GM21619 (cell line): ENCODE data around the gene PNMA8C.
"Not testable (repeated sequence)": the region's sequence is repeated elsewhere in the genome, so short reads cannot be mapped to it uniquely, and the experiment has no call there.

Experiments
- ATAC-seq: cut with Tn5 transposase; IDR thresholded peaks from one replicate; pipeline ENCODE4 v1.9.1; 2021; ENCODE audit not compliant: unreplicated experiment

Gene PNMA8C

GRCh38 chr19:46390866-46391265 lies 37.9 kb downstream of the PNMA8C start:
- no peak for ATAC-seq

- no peak for ATAC-seq
Measured at GRCh38 chr19:46390121-46390858, 38.4 kb downstream of the PNMA8C start.

- no peak for ATAC-seq
Measured at GRCh38 chr19:46388311-46389095, 40.2 kb downstream of the PNMA8C start.

GRCh38 chr19:46387713-46388130 lies 41.0 kb downstream of the PNMA8C start:
- ATAC-seq = no peak

GRCh38 chr19:46386996-46387712 lies 41.6 kb downstream of the PNMA8C start:
- ATAC-seq = no peak

- ATAC-seq = no peak
Measured at GRCh38 chr19:46386151-46386550, 42.6 kb downstream of the PNMA8C start.

GRCh38 chr19:46385636-46386035 lies 43.1 kb downstream of the PNMA8C start:
- ATAC-seq = no peak

- no peak for ATAC-seq
Measured at GRCh38 chr19:46384396-46384795, 44.3 kb downstream of the PNMA8C start.

GRCh38 chr19:46383846-46384245 lies 44.9 kb downstream of the PNMA8C start:
- ATAC-seq = no peak

- ATAC-seq = no peak
Measured at GRCh38 chr19:46383171-46383815, 45.4 kb downstream of the PNMA8C start.

- ATAC-seq = no peak
Measured at GRCh38 chr19:46381756-46382345, 46.9 kb downstream of the PNMA8C start.

- ATAC-seq = no peak
Measured at GRCh38 chr19:46381346-46381745, 47.4 kb downstream of the PNMA8C start.

- no peak for ATAC-seq
Measured at GRCh38 chr19:46380690-46381089, 48.0 kb downstream of the PNMA8C start.

- ATAC-seq = no peak
Measured at GRCh38 chr19:46378268-46378667, 50.5 kb downstream of the PNMA8C start.

GRCh38 chr19:46376241-46377153 lies 52.2 kb downstream of the PNMA8C start:
- no peak for ATAC-seq

GRCh38 chr19:46375476-46376067 lies 53.2 kb downstream of the PNMA8C start:
- not testable (repeated sequence) for ATAC-seq
